Measurements from ENCODE around the gene CNTD1.

- TF ChIP-seq CTCF (IDR thresholded peaks at IDR 0.05) (peak; percentile 79 to 89 (median 85)), POLR2A (IDR thresholded peaks at IDR 0.05) (no peak)
Observed at GRCh38 chr17:42843358-42843934, 44.8 kb downstream of the CNTD1 start.

Data from tibial nerve (tissue), 3 donors.